ENCODE data around the gene PRR27. TPM values are rescaled to one million over a fixed set of nuclear protein-coding genes. Genes with fewer than 3 reads are reported as not detected.

The PRR27 gene
- not detected for total RNA-seq (2021; ENCODE audit: unreplicated experiment)
- not detected for polyA plus RNA-seq (2012; ENCODE audit: insufficient read length)
- not detected for Bru-seq, nascent RNA
- not detected for BruChase-seq, experiment 1, labeled RNA remaining after a 2-hour chase
- not detected for BruChase-seq, experiment 2, labeled RNA remaining after a 6-hour chase
- long read RNA-seq, result 0 reads

- intact Hi-C loops (cut with micrococcal nuclease; ENCODE audit: unreplicated experiment) (no loop called here), in situ Hi-C loops (cut with HindIII; ENCODE audit: low pct_unique_long_range_greater_than_20kb, low sequenced_read_pairs) (no loop called here)
- ChIA-PET POLR2A (no interaction called here), CTCF (no interaction called here)
- DNase-seq (ENCODE audit: low read depth, low spot score) (no peak), ATAC-seq (no peak)
- no peaks in the 10 kb centered on the region for H3K36me3 ChIP-seq (ENCODE audit: control insufficient read depth, insufficient read depth, low read length)
- H3K27ac ChIP-seq (ENCODE audit: low read length), result no peak within 1 kb of the TSS
- TF ChIP-seq REST (IDR thresholded peaks at IDR 0.05; ENCODE audit: insufficient read depth in 1 of 2, low read depth in 2 of 2, low read length in 1 of 2) (no peak), SIN3A (IDR thresholded peaks at IDR 0.05; ENCODE audit: borderline replicate concordance, insufficient read depth, low read depth, low read length) (no peak), TCF7L2 (IDR thresholded peaks at IDR 0.05; ENCODE audit: low read depth, low read length) (no peak), CTCF (IDR thresholded peaks at IDR 0.05) (no peak), POLR2AphosphoS5 (IDR thresholded peaks at IDR 0.05; ENCODE audit: low read depth, low read length) (no peak)
- no peaks in the 10 kb centered on the region for H3K4me1 ChIP-seq (ENCODE audit: control insufficient read depth, insufficient read depth, low read length)
- H3K27me3 ChIP-seq (ENCODE audit: control insufficient read depth, insufficient read depth, low read length), result no peaks in the 10 kb centered on the region
- BruUV-seq (replicated peaks), result no TSS peak
- no peak within 1 kb of the TSS for H3K4me3 ChIP-seq (ENCODE audit: low read depth in 2 of 2, low read length in 2 of 2)
- H3K9me3 ChIP-seq (ENCODE audit: control insufficient read depth, insufficient read depth, low read depth, low read length), result no peaks in the 10 kb centered on the region
Measured at GRCh38 chr4:70153937-70154336, at the start of gene PRR27. TSS of gene PRR27 (plus strand) at chr4:70154237. CDS start at chr4:70154376, 139 bp downstream.

GRCh38 chr4:70110917-70111316 lies 43.1 kb upstream of the PRR27 start:
- no peaks in the 10 kb centered on the region for H3K27me3 ChIP-seq (ENCODE audit: control insufficient read depth, insufficient read depth, low read length)
- in situ Hi-C loops (cut with HindIII; ENCODE audit: low pct_unique_long_range_greater_than_20kb, low sequenced_read_pairs), result no loop called here
- H3K4me3 ChIP-seq (ENCODE audit: low read depth in 2 of 2, low read length in 2 of 2), result no peak overlapping the region
- H3K9me3 ChIP-seq (ENCODE audit: control insufficient read depth, insufficient read depth, low read depth, low read length), result no peaks in the 10 kb centered on the region; the same call in 1 of the 2 replicates
- ChIA-PET POLR2A (no interaction called here), CTCF (no interaction called here)
- BruUV-seq (replicated peaks), result no TSS peak
- H3K27ac ChIP-seq (ENCODE audit: low read length), result no peak overlapping the region
- no peaks in the 10 kb centered on the region for H3K36me3 ChIP-seq (ENCODE audit: control insufficient read depth, insufficient read depth, low read length)
- intact Hi-C loops (cut with micrococcal nuclease; ENCODE audit: unreplicated experiment), result no loop called here
- no peaks in the 10 kb centered on the region for H3K4me1 ChIP-seq (ENCODE audit: control insufficient read depth, insufficient read depth, low read length)
- ATAC-seq, result no peak
- no peak for DNase-seq (ENCODE audit: low read depth, low spot score)
- TF ChIP-seq CTCF (IDR thresholded peaks at IDR 0.05) (no peak), TCF7L2 (IDR thresholded peaks at IDR 0.05; ENCODE audit: low read depth, low read length) (no peak), POLR2AphosphoS5 (IDR thresholded peaks at IDR 0.05; ENCODE audit: low read depth, low read length) (no peak), SIN3A (IDR thresholded peaks at IDR 0.05; ENCODE audit: borderline replicate concordance, insufficient read depth, low read depth, low read length) (no peak), REST (IDR thresholded peaks at IDR 0.05; ENCODE audit: insufficient read depth in 1 of 2, low read depth in 2 of 2, low read length in 1 of 2) (no peak)
